Spinal cord (tissue), 10 donors: ENCODE measurements around the gene FHL5. TPM values are rescaled to one million over a fixed set of nuclear protein-coding genes. Genes with fewer than 3 reads are reported as not detected.

Experiments used
- DNase-seq, 6 donors: peaks; one replicate each; pipeline versions ENCODE4 v3.0.0 to v3.0.0-alpha.2; 2013 to 2015; ENCODE audit warnings: low spot score in 6 of 6, low read depth in 4 of 6
- H3K27ac ChIP-seq: one replicate; pipeline ENCODE4 v1.5.1; 2013; ENCODE audit warnings: low read depth, low read length, control low read depth
- H3K27me3 ChIP-seq: one replicate; pipeline ENCODE4 v1.6.1; 2013; ENCODE audit warnings: low read length; ENCODE audit not compliant: control insufficient read depth, insufficient read depth
- H3K36me3 ChIP-seq: one replicate; pipeline ENCODE4 v1.6.1; 2013; ENCODE audit warnings: low read length; ENCODE audit not compliant: control insufficient read depth, insufficient read depth
- H3K4me1 ChIP-seq: one replicate; pipeline ENCODE4 v1.6.1; 2013; ENCODE audit warnings: low read length; ENCODE audit not compliant: control insufficient read depth, insufficient read depth
- H3K4me3 ChIP-seq: one replicate; pipeline ENCODE4 v1.5.1; 2013; ENCODE audit warnings: low read depth, low read length, control low read depth
- H3K9me3 ChIP-seq: one replicate; pipeline ENCODE4 v1.6.1; 2013; ENCODE audit warnings: low read length; ENCODE audit not compliant: control insufficient read depth, insufficient read depth
- WGBS: methylation state at CpG from one replicate; pipeline ENCODE4 v1.1.5; 2013; ENCODE audit warnings: missing lambda C conversion rate; ENCODE audit not compliant: insufficient coverage; 5-methylcytosine and 5-hydroxymethylcytosine counted together
- long read RNA-seq, 4 donors: transcript quantifications; one replicate each; lab custom pipeline, GENCODE V29; 2026
- polyA plus RNA-seq, 2 donors: library from polyadenylated mRNA; unstranded; fragments of 120-200 nt; gene quantifications; one replicate each; pipeline ENCODE4 v1.2.1, GENCODE V29; 2013; ENCODE audit not compliant: insufficient read length in 2 of 2
- total RNA-seq, 2 donors: library from RNA; depleted of rRNA in 1 of 2; stranded (reverse); fragments of 120-200 nt in 1 of 2; fragments of >200 nt in 1 of 2; gene quantifications; one replicate each; pipeline versions ENCODE4 v1.2.3 to v1.2.4, GENCODE V29; 2013 to 2014
- donor health status: healthy.

Gene FHL5, protein sequence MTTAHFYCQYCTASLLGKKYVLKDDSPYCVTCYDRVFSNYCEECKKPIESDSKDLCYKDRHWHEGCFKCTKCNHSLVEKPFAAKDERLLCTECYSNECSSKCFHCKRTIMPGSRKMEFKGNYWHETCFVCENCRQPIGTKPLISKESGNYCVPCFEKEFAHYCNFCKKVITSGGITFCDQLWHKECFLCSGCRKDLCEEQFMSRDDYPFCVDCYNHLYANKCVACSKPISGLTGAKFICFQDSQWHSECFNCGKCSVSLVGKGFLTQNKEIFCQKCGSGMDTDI
- 1 to 10 TPM; 4.7 to 6.5 TPM for total RNA-seq
- polyA plus RNA-seq = 1 to 10 TPM in 1 of 2 donors, under 1 TPM in 1; 0.83 to 1.8 TPM
- long read RNA-seq, donor 1 = 0 reads
- long read RNA-seq, donor 2 = 0 reads
- long read RNA-seq, donor 3 = 0 reads
- long read RNA-seq, donor 4 = 0 reads

DNA sequence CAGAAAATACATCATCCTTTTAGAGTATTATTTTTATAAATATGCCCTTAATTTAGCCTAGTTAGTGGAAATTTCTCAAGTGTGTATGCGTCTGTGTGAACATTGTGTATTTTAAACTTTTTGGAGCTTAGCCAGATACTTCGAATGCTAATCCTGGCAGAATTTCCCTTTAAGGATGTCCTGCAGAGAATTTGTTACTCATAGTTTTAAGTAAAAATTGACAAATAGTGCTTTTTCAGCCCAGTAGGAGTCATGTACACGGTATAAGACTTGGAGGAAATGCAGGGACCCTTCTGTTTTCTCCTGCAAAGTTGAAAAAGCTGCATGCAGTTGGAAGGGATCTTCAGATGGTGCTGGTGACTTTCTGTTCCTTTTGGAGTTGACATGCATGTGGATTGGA, at the start of gene FHL5:
TSS of gene FHL5 (plus strand) at position 243 of the 400 bp plus-strand sequence. CDS start 40,486 bp downstream, outside the sequence.
- H3K36me3 ChIP-seq = no peaks in the 10 kb centered on the region
- DNase-seq = no peak
- no peak within 1 kb of the TSS for H3K27ac ChIP-seq
- H3K9me3 ChIP-seq = no peaks in the 10 kb centered on the region
- 43% methylated on average over 3 of the region's 3 CpGs for WGBS
- H3K27me3 ChIP-seq = no peaks in the 10 kb centered on the region
- no peak within 1 kb of the TSS for H3K4me3 ChIP-seq
- H3K4me1 ChIP-seq = no peaks in the 10 kb centered on the region

DNA sequence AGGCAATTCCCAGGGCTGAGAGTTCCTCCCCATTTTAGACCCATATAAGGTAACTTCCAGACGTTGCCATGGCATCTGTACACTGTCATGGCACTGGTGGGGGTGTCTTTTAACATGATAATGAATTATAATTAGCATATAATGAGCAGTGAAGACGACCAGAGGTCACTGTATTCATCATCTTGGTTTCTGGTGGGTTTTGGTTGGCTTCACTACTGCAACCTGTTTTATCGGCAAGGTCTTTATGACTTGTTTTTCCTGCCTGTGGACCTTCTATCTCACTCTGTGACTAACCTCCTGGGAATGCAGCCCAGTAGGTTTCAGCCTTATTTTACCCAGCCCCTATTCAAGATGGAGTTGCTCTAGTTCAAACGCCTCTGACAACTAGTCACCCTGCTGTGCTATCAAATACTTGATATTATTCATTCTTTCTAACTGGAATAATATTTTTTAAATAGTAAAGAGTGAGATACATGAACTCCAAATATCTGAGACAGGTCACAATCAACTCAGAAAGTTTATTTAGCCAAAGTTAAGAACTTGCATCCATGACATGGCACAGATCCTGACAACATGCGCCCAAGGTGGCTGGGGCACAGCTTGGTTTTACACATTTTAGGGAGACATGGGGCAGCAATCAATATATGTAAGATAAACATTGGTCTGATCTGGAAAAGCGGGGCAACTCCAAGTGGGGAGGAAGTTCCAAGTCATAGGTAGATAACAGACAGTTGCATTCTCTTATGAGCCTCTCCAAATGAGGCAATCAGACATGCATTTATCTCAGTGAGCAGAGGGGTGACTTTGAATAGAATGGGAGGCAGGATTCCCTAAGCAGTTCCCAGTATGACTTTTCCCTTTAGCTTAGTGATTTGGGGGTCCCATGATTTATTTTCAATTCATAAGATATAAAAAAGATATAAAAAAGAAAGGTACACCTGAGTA, 42.5 kb upstream of the FHL5 start:
- no peak overlapping the region for H3K27ac ChIP-seq
- no peaks in the 10 kb centered on the region for H3K27me3 ChIP-seq
- WGBS = 86% methylated on average over 1 of the region's 6 CpGs
- no peaks in the 10 kb centered on the region for H3K9me3 ChIP-seq
- DNase-seq = peak in 1 of 6 donors; percentile 25
- H3K36me3 ChIP-seq = no peaks in the 10 kb centered on the region
- no peaks in the 10 kb centered on the region for H3K4me1 ChIP-seq
- H3K4me3 ChIP-seq = peak overlapping the region; percentile 94

DNA sequence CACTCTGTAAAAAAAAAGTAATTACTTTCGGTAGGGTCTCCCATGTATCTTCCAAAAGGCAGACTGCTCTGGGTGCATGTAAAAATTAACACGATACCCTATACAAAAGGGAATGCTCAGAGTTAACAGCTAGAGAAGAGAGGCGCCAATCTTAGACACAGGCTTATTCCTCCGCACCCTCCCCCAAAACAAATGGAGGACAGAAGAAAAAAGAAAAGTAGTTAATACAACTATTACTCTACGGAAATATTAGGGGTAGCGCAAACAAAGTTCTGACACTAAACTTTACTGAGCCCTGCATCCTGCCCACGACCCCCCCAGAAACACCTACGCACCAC, 41.7 kb upstream of the FHL5 start:
- DNase-seq = peak in 1 of 6 donors; percentile 59
- H3K9me3 ChIP-seq = no peaks in the 10 kb centered on the region
- 0% methylated on average over 2 of the region's 8 CpGs for WGBS
- H3K27ac ChIP-seq = peak overlapping the region; percentile 98
- H3K36me3 ChIP-seq = no peaks in the 10 kb centered on the region
- no peaks in the 10 kb centered on the region for H3K4me1 ChIP-seq
- peak overlapping the region; percentile 94 for H3K4me3 ChIP-seq
- no peaks in the 10 kb centered on the region for H3K27me3 ChIP-seq

DNA sequence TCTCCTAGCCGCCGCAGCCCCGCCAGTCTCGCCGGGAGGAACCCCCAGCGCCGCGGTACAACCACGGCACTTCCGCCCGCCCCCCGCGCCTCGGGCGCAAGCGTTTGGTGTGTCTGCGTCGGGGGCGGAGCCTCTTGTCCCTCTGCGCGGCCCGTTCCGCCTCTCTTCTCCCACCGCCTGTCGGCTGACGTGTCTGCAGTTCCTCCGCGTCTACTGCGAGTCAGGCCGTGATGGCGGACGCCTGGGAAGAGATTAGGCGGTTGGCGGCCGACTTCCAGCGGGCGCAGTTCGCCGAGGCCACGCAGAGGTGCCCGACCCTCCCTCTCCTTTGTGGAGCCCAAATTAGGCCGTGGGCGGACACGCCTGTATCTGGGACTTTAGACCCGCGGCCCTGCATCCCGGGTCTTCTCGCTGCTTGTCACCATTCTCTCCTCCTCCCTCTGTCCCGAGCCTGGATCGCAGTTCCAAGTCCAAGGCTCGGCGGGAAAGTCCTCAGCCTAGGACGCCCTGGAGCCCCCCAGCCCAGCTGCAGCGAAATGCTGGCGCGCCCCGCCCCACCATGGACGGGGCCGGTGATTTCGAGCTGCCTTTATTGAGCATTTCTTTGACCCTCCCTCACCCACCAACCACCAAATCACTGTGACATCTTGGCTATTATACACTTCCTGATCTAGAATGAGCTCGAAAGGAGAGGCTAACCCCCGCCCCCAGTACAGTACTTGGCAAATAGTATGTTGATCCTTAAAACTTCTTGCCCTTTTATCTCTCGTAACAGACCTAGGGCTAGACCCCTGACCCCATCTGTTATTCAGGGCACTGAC, 41.1 kb upstream of the FHL5 start, which contains the start of gene UFL1:
TSS of gene UFL1 (plus strand) at position 163 of the 821 bp plus-strand sequence. CDS start at position 231, 68 bp downstream.
- Histone ChIP-seq H3K27ac (peak within 1 kb of the TSS; percentile 98), H3K27me3 (no peaks in the 10 kb centered on the region), H3K36me3 (no peaks in the 10 kb centered on the region), H3K4me1 (no peaks in the 10 kb centered on the region), H3K4me3 (peak within 1 kb of the TSS; percentile 94), H3K9me3 (no peaks in the 10 kb centered on the region)
- WGBS = under 1% methylated on average over 61 of the region's 63 CpGs
- peak; percentile 83 to 98 (median 88) for DNase-seq

DNA sequence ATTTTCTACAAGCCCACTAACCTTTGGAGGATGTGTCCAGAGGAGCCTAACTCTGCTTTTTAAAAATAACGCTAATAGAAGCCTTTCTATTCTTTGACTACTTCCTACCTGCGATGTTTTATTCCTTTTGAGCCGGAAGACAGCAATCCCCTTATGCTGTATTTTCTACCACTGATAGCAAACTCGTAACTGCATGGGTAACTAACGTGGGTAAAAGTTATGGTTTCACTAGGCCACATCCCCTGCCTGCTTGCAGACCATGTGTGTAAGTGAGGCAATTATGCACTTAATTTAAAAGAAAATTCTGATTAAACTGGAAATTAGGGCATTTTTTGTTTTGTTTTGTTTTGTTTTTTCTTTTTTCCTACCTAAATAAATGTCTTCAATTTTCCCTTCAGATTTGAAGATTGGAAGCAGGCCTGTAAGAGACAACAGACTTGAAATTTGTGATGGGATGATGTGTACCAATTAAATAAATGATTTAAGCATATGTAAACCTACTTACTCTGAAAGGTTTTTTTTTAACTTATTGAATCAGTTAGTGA, 40.4 kb upstream of the FHL5 start:
- peak overlapping the region; percentile 98 for H3K27ac ChIP-seq
- DNase-seq = peak in 3 of 6 donors; percentile 35 to 59 (median 48)
- no peaks in the 10 kb centered on the region for H3K9me3 ChIP-seq
- H3K36me3 ChIP-seq = no peaks in the 10 kb centered on the region
- H3K27me3 ChIP-seq = no peaks in the 10 kb centered on the region
- 0% methylated on average over 1 of the region's 5 CpGs for WGBS
- peak overlapping the region; percentile 94 for H3K4me3 ChIP-seq
- H3K4me1 ChIP-seq = no peaks in the 10 kb centered on the region

DNA sequence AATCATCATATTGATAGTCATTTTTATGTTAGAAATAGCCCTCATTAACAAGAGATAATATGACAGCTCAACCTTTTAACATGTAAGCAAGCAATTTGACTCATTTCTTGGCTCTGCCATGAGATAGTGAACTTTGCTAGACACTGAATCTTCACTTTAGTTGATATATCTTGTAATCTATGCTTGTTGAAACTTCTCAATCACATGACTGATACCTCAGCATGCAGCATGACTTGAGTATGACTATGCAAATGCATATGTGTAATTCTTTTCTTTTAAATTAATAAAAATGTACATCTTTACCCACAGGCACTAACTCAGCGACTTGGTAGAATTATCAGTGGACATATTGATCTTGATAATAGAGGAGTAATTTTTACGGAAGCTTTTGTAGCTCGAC, 34.7 kb upstream of the FHL5 start:
- H3K27ac ChIP-seq = no peak overlapping the region
- H3K4me3 ChIP-seq = no peak overlapping the region
- H3K9me3 ChIP-seq = no peaks in the 10 kb centered on the region
- no peak for DNase-seq
- H3K4me1 ChIP-seq = no peaks in the 10 kb centered on the region
- H3K27me3 ChIP-seq = no peaks in the 10 kb centered on the region
- H3K36me3 ChIP-seq = peaks cover 4% of the 10 kb centered on the region
- WGBS = no CpG with 5 or more reads among the region's 3 CpGs

DNA sequence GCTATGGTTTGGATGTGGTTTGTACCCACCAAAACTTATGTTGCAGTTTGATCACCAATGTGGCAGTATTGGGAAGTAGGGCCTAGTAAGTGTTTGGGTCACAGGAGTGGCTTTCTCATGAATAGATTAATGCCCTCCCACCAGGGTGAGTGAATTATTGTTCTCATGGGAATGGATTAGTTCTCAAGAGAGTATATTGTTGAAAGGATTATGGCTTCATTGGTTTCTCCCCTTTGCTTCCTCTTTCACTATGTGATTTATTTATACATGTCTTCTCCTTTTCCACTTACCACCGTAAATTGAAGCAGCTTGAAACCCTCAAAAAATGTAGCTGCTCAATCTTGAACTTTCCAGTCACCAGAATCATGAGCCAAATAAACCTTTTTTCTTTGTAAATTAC, 30.5 kb upstream of the FHL5 start:
- Histone ChIP-seq H3K9me3 (no peaks in the 10 kb centered on the region), H3K36me3 (peaks cover 4% of the 10 kb centered on the region), H3K27me3 (no peaks in the 10 kb centered on the region), H3K4me3 (no peak overlapping the region), H3K27ac (no peak overlapping the region), H3K4me1 (no peaks in the 10 kb centered on the region)
- no CpG with 5 or more reads among the region's 1 CpG for WGBS
- DNase-seq = no peak

DNA sequence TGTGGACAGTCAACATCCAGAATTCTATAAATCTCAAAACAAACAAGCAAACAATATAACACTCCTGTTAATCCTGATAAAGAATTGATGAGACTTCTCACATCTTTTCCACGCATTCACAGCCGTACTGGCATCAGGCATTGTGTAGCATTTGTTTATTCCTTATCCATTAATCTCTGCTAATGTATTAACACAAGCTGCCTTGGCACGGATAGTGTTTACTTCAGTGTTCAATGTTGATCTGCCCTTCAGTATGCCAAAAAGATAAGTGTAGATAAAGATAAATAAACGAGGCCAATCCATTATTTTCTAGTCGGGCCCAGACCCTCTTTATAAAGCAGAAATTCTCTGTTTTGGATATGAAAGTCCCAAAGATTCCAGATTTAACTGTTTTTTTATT, 25.2 kb upstream of the FHL5 start:
- peaks cover 2% of the 10 kb centered on the region for H3K36me3 ChIP-seq
- H3K27me3 ChIP-seq = no peaks in the 10 kb centered on the region
- H3K27ac ChIP-seq = no peak overlapping the region
- no peaks in the 10 kb centered on the region for H3K9me3 ChIP-seq
- WGBS = 67% methylated on average over 1 of the region's 5 CpGs
- no peak for DNase-seq
- H3K4me3 ChIP-seq = no peak overlapping the region
- H3K4me1 ChIP-seq = no peaks in the 10 kb centered on the region

DNA sequence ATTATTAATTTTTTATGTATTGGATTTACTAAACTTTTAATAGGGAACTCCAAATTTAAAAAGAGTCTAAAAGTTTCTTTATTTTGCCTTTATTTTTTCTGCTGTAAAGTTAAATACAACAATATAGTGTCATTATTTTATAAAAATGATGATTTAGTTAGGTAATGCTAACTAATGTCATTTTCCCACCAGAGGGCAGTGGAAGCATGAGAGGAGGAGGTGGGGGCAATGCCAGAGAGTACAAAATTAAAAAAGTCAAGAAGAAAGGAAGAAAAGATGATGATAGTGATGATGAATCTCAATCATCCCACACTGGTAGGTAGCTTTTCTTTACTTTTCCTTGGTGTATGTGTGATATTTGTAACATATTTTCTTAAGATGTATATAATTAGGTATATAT, 20.2 kb upstream of the FHL5 start:
- Histone ChIP-seq H3K27me3 (no peaks in the 10 kb centered on the region), H3K4me1 (no peaks in the 10 kb centered on the region), H3K9me3 (no peaks in the 10 kb centered on the region), H3K27ac (no peak overlapping the region), H3K36me3 (peaks cover 2% of the 10 kb centered on the region), H3K4me3 (no peak overlapping the region)
- DNase-seq = peak in 2 of 6 donors; percentile 23 to 27
